ENCODE measurements around the gene GFRA1.
A peak's percentile ranks its signal among the peaks of the same experiment; 100 is the strongest.

The GFRA1 gene

GRCh38 chr10:116029826-116030225 is 243.2 kb downstream of the GFRA1 start:
- DNase-seq (ENCODE audit: low spot score) = no peak

- no peak for DNase-seq (ENCODE audit: low spot score)
Measured at GRCh38 chr10:116027355-116027754, 245.7 kb downstream of the GFRA1 start.

- DNase-seq (ENCODE audit: low spot score) = no peak
Measured at GRCh38 chr10:116026725-116027124, 246.3 kb downstream of the GFRA1 start.

- peak; percentile 57 for DNase-seq (ENCODE audit: low spot score)
Measured at GRCh38 chr10:116026315-116026714, 246.7 kb downstream of the GFRA1 start.

GRCh38 chr10:116024271-116024878 is 248.6 kb downstream of the GFRA1 start:
- no peak for DNase-seq (ENCODE audit: low spot score)

GRCh38 chr10:116017405-116017804 is 255.6 kb downstream of the GFRA1 start:
- DNase-seq (ENCODE audit: low spot score) = no peak

- DNase-seq (ENCODE audit: low spot score) = no peak
Measured at GRCh38 chr10:116015583-116016333, 257.2 kb downstream of the GFRA1 start.

GRCh38 chr10:116014871-116015582 is 258.0 kb downstream of the GFRA1 start:
- no peak for DNase-seq (ENCODE audit: low spot score)

GRCh38 chr10:116014326-116014725 is 258.7 kb downstream of the GFRA1 start:
- DNase-seq (ENCODE audit: low spot score) = no peak

GRCh38 chr10:116011929-116012328 is 261.1 kb downstream of the GFRA1 start:
- no peak for DNase-seq (ENCODE audit: low spot score)

- DNase-seq (ENCODE audit: low spot score) = no peak
Measured at GRCh38 chr10:116007256-116007891, 265.6 kb downstream of the GFRA1 start.
